ENCODE data around the gene RECQL5. TPM values are rescaled to one million over a fixed set of nuclear protein-coding genes. Genes with fewer than 3 reads are reported as not detected.
"Not testable (repeated sequence)": the region's sequence is repeated elsewhere in the genome, so short reads cannot be mapped to it uniquely, and the experiment has no call there.

RECQL5 gene
- polyA plus RNA-seq, 3 donors from 2014 or later: 7.0 to 18.1 (median 15.5) TPM

DNA sequence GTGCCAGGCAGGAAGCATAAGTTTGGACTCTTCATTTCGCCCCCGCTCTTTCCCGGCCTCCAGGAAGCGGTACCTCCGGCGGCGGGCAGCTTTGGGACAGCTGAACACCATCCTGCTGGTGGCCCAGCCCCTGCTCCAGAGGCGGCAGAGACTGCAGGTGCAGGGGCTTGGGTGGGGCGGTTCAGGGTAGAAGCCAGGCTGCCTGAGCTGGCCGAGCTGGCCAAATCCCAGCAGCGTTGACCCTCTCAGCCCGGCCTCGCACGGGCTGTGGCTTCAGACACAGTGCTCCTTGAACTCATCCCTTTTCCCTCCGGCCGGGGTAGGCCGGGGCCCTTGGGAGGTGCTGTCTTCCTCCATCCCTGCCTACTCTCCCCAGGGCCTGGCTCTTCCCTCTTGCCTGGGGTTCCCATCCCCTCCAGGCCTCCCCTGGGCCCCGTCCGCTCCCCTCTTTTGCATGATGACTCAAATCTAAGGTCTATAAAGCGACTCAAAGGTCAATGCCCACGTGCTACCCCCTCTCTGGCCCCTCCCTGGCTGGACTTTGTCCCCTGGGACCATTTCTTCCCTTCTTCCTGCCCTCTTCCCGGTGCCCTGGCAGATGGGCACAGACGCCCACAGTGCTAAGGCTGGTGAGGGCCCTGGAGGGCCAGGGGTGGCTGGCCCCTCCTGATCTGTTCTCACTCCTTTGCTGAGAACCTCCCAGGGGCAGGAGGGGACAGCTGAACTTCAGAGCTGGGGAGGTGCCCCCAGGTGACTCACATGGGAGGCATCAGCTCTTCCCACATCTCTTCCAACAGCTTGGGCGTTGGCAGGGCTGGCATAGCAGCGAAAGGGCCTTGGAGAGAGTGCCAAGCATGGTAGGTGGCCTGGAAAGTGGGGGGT is 56.6 kb downstream of the RECQL5 start:
- no peaks in the 10 kb centered on the region for H3K4me1 Mint-ChIP-seq
- no peaks in the 10 kb centered on the region for H3K36me3 Mint-ChIP-seq
- H3K4me3 Mint-ChIP-seq: no peak overlapping the region
- no peak for DNase-seq
- H3K9me3 Mint-ChIP-seq: no peaks in the 10 kb centered on the region
- peaks cover 0 to 3% (median 2%) of the 10 kb centered on the region in 3 donors for H3K27me3 Mint-ChIP-seq (ENCODE audit: low read depth in 3 of 3)
- no peak overlapping the region for H3K27ac Mint-ChIP-seq

DNA sequence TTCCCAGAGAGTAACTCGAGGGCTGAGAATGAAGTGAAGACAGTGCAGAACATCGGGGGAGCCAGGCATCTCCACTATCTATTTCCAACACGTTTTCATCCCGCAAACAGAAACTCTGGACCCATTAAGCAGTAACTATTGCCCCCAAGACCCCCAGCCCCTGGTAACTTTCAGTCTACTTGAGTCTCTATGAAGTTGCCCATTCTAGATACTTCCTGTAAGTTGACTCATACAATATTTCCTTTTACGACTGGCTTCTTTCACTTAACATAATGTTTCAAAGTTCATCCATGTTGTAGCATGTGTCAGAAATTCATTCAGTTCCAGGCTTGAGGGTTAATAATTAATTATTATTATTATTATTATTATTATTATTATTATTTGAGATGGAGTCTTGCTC is 59.9 kb downstream of the RECQL5 start:
- H3K27me3 Mint-ChIP-seq (ENCODE audit: low read depth in 3 of 3): peaks cover 0 to 3% (median 2%) of the 10 kb centered on the region in 3 donors
- peak overlapping the region in 2 of 6 donors; percentile 51 to 85 for H3K27ac Mint-ChIP-seq
- DNase-seq: no peak
- no peaks in the 10 kb centered on the region for H3K9me3 Mint-ChIP-seq
- H3K4me3 Mint-ChIP-seq: no peak overlapping the region
- H3K4me1 Mint-ChIP-seq: peaks cover 0 to 3% of the 10 kb centered on the region in 2 donors
- H3K36me3 Mint-ChIP-seq: no peaks in the 10 kb centered on the region

GRCh38 chr17:75605790-75606189 is 61.2 kb downstream of the RECQL5 start:
- Mint-ChIP-seq H3K27ac (no peak overlapping the region), H3K9me3 (no peaks in the 10 kb centered on the region), H3K4me1 (peaks cover 0 to 5% of the 10 kb centered on the region in 2 donors), H3K36me3 (no peaks in the 10 kb centered on the region), H3K27me3 (ENCODE audit: low read depth in 3 of 3) (peaks cover 0 to 3% (median 0%) of the 10 kb centered on the region in 3 donors), H3K4me3 (no peak overlapping the region)
- DNase-seq: no peak

DNA sequence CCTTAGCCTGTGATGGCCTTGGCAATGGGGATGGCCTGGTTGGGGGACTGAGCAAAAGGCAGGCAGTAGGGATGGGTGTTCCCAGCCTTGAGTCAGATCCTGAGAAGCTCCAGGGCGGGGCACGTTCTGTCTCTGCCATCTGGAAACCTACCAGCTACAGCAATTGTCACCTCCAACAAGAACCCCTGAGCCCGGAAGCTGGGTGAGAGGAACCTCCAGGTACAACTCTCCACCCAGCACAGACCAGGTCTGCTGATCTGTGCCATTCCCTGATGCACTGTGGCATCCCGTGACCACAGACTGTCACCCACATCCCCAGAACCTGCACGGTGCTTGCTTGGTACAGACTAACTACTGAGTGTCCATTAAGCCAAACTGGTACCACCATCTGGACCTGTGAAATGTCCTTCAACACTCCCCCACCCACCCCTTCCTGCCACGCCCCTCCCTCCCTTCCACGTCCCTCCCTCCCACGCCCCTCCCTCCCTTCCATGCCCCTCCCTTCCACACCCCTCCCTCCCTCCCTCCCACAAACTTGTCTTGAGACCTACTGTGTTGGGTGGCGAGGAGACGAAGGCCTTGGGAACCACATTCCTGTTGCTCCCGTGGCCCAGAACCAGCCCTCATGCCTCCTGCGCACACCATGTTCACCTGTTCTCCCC is 62.8 kb downstream of the RECQL5 start:
- no peaks in the 10 kb centered on the region for H3K27me3 Mint-ChIP-seq (ENCODE audit: low read depth in 3 of 3)
- H3K4me1 Mint-ChIP-seq: peaks cover 0 to 5% of the 10 kb centered on the region in 2 donors
- H3K9me3 Mint-ChIP-seq: no peaks in the 10 kb centered on the region
- no peak overlapping the region for H3K27ac Mint-ChIP-seq
- no peak overlapping the region for H3K4me3 Mint-ChIP-seq
- no peak for DNase-seq
- H3K36me3 Mint-ChIP-seq: no peaks in the 10 kb centered on the region

DNA sequence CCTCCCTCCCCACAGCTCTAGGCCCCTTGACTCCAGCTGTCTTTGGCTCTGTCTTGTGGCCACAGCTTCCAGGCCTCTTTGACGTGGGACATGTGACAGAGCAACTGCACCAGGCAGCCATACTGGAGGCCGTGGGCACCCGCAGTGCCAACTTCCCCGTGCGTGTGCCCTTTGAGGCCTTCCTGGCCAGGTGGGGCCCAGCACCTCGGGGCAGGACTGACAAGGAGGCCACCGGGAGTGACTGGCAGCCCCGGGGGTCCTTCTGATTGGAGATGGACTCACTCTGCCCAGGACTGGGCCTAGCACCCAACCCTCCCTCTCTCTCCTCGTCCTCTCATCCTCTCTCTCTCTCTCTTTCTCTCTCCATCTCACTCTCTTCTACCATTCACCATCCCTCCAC is 63.8 kb downstream of the RECQL5 start:
- Mint-ChIP-seq H3K4me1 (peaks cover 0 to 5% of the 10 kb centered on the region in 2 donors), H3K27me3 (ENCODE audit: low read depth in 3 of 3) (no peaks in the 10 kb centered on the region), H3K36me3 (no peaks in the 10 kb centered on the region), H3K9me3 (no peaks in the 10 kb centered on the region), H3K27ac (peak overlapping the region in 1 of 6 donors; percentile 10), H3K4me3 (no peak overlapping the region)
- DNase-seq: no peak

- H3K27ac Mint-ChIP-seq: no peak overlapping the region
- no peak for DNase-seq
- no peak overlapping the region for H3K4me3 Mint-ChIP-seq
Observed at GRCh38 chr17:75602644-75603043, 64.3 kb downstream of the RECQL5 start.

GRCh38 chr17:75601057-75601987 is 65.6 kb downstream of the RECQL5 start:
- H3K27me3 Mint-ChIP-seq (ENCODE audit: low read depth in 3 of 3): no peaks in the 10 kb centered on the region
- no peaks in the 10 kb centered on the region for H3K9me3 Mint-ChIP-seq
- no peak overlapping the region for H3K4me3 Mint-ChIP-seq
- H3K36me3 Mint-ChIP-seq: no peaks in the 10 kb centered on the region
- H3K27ac Mint-ChIP-seq: no peak overlapping the region
- peaks cover 0 to 5% of the 10 kb centered on the region in 2 donors for H3K4me1 Mint-ChIP-seq
- peak; percentile 37 to 53 (median 52) for DNase-seq

More at GRCh38 chr17:75602644-75603043, 64.3 kb downstream of the RECQL5 start:
- Mint-ChIP-seq H3K9me3 (no peaks in the 10 kb centered on the region), H3K27me3 (ENCODE audit: low read depth in 3 of 3) (no peaks in the 10 kb centered on the region), H3K36me3 (no peaks in the 10 kb centered on the region), H3K4me1 (peaks cover 0 to 5% of the 10 kb centered on the region in 2 donors)

DNA sequence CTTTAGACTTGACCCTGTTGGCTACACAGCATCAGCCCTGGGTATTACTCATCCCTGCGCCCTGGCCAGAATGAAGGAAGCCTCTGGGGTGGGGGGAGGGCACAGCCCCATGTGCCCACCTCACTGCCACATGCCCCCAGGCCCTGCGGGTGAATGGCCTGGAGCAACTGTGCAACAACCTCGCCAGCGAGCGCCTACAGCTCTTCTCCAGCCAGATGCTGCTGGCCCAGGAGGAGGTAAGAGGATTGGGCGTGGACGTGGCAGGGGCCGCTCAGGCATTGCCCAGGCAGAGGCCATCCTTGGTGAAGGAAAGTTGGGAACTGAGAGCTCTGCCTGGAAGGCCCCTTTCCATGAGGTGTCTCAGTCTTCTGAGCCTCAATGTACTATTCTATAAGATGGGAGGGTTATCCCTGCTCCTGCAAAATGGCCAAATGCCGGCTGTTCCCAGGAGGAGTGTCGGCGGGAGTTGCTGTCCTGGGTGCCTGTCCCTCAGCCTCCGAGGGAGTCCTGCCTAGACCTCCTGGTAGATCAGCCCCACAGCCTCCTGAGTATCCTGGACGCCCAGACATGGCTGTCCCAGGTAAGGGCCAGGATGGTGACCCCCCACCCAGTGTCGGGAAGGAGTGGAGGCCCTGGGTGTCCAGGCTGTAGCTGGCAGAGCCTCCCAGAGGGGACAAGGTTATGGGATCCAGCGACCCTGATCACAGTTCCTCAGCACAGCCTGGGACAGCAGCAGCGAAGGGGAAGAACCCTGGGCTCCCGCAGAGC is 70.5 kb downstream of the RECQL5 start:
- no peak overlapping the region for H3K4me3 Mint-ChIP-seq
- no peak overlapping the region for H3K27ac Mint-ChIP-seq

GRCh38 chr17:75595920-75596313 is 71.0 kb downstream of the RECQL5 start:
- no peaks in the 10 kb centered on the region for H3K36me3 Mint-ChIP-seq
- H3K27me3 Mint-ChIP-seq (ENCODE audit: low read depth in 3 of 3): no peaks in the 10 kb centered on the region
- H3K4me1 Mint-ChIP-seq: peaks cover 4 to 6% of the 10 kb centered on the region in 2 donors
- no peak for DNase-seq
- no peaks in the 10 kb centered on the region for H3K9me3 Mint-ChIP-seq
- no peak overlapping the region for H3K4me3 Mint-ChIP-seq
- no peak overlapping the region for H3K27ac Mint-ChIP-seq

More for the DNA sequence above, 70.5 kb downstream of the RECQL5 start:
- peaks cover 0 to 3% of the 10 kb centered on the region in 2 donors for H3K4me1 Mint-ChIP-seq
- DNase-seq: no peak
- H3K36me3 Mint-ChIP-seq: no peaks in the 10 kb centered on the region
- H3K27me3 Mint-ChIP-seq (ENCODE audit: low read depth in 3 of 3): no peaks in the 10 kb centered on the region
- H3K9me3 Mint-ChIP-seq: no peaks in the 10 kb centered on the region

DNA sequence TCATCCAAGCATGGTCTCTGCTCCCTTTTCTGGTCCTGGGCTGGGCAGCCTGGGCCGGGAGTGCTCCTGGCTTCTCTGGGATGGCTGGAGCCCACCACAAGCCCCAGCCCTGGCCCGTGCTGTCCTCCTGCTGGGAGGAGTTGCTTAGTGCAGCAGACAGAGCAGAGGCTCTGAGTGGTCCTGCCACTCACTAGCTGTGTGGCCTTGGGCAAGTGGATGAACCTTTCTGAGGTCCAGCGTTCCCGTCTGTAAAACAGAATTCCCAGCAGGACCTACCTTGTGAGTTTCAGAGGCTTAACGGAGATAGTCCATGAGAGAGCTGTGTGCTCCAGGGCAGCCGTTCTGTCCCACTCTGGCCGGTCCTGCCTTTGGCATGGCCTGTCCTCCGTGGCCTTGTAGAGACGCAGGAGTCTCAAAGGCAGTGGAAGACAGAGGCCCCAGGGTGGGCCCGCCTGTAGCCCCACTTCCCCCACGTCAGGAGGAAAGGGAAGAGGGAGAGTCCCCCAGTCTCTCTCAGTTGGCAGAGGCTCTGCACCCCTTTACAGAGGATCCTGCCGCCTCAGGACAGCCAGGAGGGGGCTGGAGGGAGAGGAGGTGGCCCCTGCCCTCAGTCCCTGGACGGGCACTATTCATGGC is 71.6 kb downstream of the RECQL5 start:
- peaks cover 0 to 2% (median 0%) of the 10 kb centered on the region in 3 donors for H3K27me3 Mint-ChIP-seq (ENCODE audit: low read depth in 3 of 3)
- no peak overlapping the region for H3K4me3 Mint-ChIP-seq
- H3K4me1 Mint-ChIP-seq: peaks cover 9 to 11% of the 10 kb centered on the region in 2 donors
- DNase-seq: no peak
- H3K27ac Mint-ChIP-seq: no peak overlapping the region
- H3K36me3 Mint-ChIP-seq: no peaks in the 10 kb centered on the region
- H3K9me3 Mint-ChIP-seq: no peaks in the 10 kb centered on the region

GRCh38 chr17:75594499-75595283 is 72.3 kb downstream of the RECQL5 start:
- Mint-ChIP-seq H3K36me3 (no peaks in the 10 kb centered on the region), H3K4me3 (no peak overlapping the region), H3K27me3 (ENCODE audit: low read depth in 3 of 3) (peaks cover 0 to 5% (median 0%) of the 10 kb centered on the region in 3 donors), H3K27ac (no peak overlapping the region), H3K4me1 (peaks cover 13 to 14% of the 10 kb centered on the region in 2 donors), H3K9me3 (no peaks in the 10 kb centered on the region)
- no peak for DNase-seq

- not testable (repeated sequence) for H3K27ac Mint-ChIP-seq; H3K9me3 Mint-ChIP-seq; DNase-seq; H3K36me3 Mint-ChIP-seq; H3K27me3 Mint-ChIP-seq (ENCODE audit: low read depth in 3 of 3); H3K4me3 Mint-ChIP-seq
- H3K4me1 Mint-ChIP-seq: peaks cover 14 to 15% of the 10 kb centered on the region in 2 donors
Observed at GRCh38 chr17:75593430-75593829, 73.5 kb downstream of the RECQL5 start.

All from immature natural killer cell (primary cell).